ENCODE measurements around the gene NUP188. TPM values are rescaled to one million over a fixed set of nuclear protein-coding genes. Genes with fewer than 3 reads are reported as not detected.

Gene NUP188, protein sequence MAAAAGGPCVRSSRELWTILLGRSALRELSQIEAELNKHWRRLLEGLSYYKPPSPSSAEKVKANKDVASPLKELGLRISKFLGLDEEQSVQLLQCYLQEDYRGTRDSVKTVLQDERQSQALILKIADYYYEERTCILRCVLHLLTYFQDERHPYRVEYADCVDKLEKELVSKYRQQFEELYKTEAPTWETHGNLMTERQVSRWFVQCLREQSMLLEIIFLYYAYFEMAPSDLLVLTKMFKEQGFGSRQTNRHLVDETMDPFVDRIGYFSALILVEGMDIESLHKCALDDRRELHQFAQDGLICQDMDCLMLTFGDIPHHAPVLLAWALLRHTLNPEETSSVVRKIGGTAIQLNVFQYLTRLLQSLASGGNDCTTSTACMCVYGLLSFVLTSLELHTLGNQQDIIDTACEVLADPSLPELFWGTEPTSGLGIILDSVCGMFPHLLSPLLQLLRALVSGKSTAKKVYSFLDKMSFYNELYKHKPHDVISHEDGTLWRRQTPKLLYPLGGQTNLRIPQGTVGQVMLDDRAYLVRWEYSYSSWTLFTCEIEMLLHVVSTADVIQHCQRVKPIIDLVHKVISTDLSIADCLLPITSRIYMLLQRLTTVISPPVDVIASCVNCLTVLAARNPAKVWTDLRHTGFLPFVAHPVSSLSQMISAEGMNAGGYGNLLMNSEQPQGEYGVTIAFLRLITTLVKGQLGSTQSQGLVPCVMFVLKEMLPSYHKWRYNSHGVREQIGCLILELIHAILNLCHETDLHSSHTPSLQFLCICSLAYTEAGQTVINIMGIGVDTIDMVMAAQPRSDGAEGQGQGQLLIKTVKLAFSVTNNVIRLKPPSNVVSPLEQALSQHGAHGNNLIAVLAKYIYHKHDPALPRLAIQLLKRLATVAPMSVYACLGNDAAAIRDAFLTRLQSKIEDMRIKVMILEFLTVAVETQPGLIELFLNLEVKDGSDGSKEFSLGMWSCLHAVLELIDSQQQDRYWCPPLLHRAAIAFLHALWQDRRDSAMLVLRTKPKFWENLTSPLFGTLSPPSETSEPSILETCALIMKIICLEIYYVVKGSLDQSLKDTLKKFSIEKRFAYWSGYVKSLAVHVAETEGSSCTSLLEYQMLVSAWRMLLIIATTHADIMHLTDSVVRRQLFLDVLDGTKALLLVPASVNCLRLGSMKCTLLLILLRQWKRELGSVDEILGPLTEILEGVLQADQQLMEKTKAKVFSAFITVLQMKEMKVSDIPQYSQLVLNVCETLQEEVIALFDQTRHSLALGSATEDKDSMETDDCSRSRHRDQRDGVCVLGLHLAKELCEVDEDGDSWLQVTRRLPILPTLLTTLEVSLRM (N-terminal part only)
- 100 to 1,000 TPM; 121 to 124 TPM for total RNA-seq

DNA sequence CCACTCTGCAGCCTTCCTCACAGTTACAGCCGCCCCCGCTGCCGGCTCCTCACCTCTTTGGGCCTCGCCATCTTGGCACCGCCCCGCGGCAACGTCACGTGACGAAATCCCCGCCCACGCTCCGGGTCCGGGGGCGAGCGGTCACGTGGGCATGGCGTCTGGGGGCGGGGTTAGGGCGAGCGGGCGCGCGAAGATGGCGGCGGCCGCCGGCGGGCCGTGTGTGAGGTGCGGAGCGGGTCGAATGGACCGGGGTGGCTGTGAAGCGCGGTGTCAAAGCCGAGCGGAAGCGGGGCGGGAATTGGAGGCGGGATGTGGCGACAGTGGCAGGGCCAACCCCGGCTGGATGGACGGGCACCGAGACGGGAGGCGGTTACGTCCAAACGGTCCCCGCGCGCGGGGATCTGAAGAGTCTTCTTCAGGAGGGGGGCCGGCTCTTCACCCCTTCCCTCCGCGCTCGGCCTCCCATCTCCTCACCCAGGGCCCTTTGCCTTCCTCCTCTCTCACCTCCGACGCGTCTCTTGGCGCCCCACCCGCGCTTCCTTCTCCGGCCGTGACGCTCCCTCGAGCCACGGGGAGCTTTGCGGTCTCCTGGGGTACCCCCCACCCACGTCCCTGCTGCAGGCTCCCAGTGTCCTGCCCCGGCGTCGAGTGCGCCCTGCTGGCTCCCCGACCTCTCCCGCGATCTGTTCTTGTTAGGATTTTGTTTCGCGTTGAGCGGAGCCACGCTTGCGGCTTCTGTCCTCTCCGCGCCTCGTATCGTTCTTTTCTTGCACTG, at the start of gene NUP188, which contains the start of gene DOLK:
TSS of gene NUP188 (plus strand) at position 173 of the 775 bp plus-strand sequence. CDS start at position 194, 21 bp downstream.
TSS of gene DOLK (minus strand) at position 77 of the 775 bp plus-strand sequence. CDS start 300 bp downstream, outside the sequence.
- H3K9me3 Mint-ChIP-seq = no peaks in the 10 kb centered on the region
- peaks cover 28% of the 10 kb centered on the region for H3K4me1 Mint-ChIP-seq (ENCODE audit: low read depth)
- H3K36me3 Mint-ChIP-seq = peaks cover 23% of the 10 kb centered on the region
- ChIA-PET CTCF (interaction anchor here (1.1 to 1.2 kb wide), 2 partner anchors 130 to 223 kb away, joined by 3 read pairs; partner anchors contain the start of gene ZDHHC12), POLR2A (interaction anchor here (0.7 to 1.4 kb wide), 7 partner anchors 46 to 223 kb away, joined by 3 to 6 read pairs (median 3); partner anchors contain the start of genes ENDOG and ZDHHC12)
- DNase-seq = peak; percentile 98
- no peaks in the 10 kb centered on the region for H3K27me3 Mint-ChIP-seq
- H3K27ac Mint-ChIP-seq = peak within 1 kb of the TSS; percentile 98
- intact Hi-C loops (cut with micrococcal nuclease) = loop anchor here (1.0 to 5.0 kb wide), 6 partner anchors 66 to 397 kb away; partner anchors contain the start of genes ENDOG, KYAT1, SET and SH3GLB2
- H3K4me3 Mint-ChIP-seq = peak within 1 kb of the TSS; percentile 98

DNA sequence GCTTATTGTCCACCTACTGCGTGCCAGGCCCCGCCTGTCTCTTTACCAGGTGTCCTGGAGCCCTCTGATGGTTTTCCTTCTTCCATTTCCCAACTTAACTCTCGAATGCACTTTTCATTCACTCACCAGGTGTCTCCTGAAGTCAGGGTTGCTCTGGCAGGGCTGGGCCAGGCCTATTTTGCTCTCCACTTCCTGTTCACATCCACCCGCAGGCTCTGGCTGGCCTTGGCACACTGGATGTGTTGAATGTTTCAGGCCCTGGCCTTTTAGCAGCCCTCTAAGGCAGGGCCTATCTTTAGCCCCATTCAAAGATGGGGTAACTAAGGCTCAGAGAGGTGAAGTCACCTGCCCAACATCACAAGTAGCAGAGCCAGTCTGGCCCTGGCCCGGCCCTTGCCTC, 49.1 kb upstream of the NUP188 start:
- no peaks in the 10 kb centered on the region for H3K27me3 Mint-ChIP-seq
- CTCF ChIA-PET = interaction anchor here (1.0 kb wide), 1 partner anchor 30 kb away, joined by 3 read pairs; no protein-coding TSS in a partner anchor
- H3K36me3 Mint-ChIP-seq = peaks cover 3% of the 10 kb centered on the region
- no peaks in the 10 kb centered on the region for H3K9me3 Mint-ChIP-seq
- peak; percentile 30 for DNase-seq
- POLR2A ChIA-PET = no interaction called here
- peaks cover 66% of the 10 kb centered on the region for H3K4me1 Mint-ChIP-seq (ENCODE audit: low read depth)
- H3K27ac Mint-ChIP-seq = peak overlapping the region; percentile 88
- no peak overlapping the region for H3K4me3 Mint-ChIP-seq
- intact Hi-C loops (cut with micrococcal nuclease) = no loop called here

DNA sequence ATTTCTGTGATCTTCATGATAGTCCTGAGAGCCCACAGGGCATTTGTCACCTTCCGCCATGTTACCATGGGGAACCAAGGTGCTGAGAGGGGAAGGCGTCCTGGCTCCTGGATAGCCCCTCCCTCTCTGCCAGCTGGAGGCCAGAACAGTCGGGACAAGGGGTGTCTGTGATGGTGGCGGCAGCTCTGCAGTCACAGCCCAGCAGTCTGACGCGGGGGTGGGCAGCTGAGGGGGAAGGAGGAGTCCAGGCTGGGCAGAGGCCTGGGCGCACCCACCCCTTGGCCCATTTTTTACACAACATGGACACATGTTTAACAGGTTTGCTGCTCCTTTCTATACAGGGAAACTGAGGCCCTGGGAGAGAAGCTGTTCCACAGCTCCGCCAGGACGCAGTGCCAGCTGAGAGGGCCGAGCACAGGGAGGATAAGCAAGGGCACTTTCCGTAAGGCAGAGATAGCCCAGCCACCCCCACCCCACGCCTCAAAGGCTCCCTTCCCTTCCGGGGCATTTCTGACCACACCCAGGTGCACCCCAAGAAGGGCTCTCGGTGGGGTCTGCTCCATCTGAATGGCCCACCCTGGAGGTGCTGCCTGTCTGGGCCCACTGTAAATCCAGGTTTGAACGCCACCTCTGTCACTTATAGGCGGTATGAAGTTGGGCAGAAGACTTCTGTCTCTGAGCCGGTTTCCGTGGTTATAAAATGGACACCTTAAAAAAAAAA, 48.5 kb upstream of the NUP188 start:
- peaks cover 70% of the 10 kb centered on the region for H3K4me1 Mint-ChIP-seq (ENCODE audit: low read depth)
- H3K36me3 Mint-ChIP-seq = peaks cover 2% of the 10 kb centered on the region
- peak overlapping the region; percentile 88 for H3K27ac Mint-ChIP-seq
- H3K4me3 Mint-ChIP-seq = peak overlapping the region; percentile 27
- ChIA-PET POLR2A (no interaction called here), CTCF (interaction anchor here (0.5 to 1.0 kb wide), 2 partner anchors 29 to 211 kb away, joined by 3 read pairs; no protein-coding TSS in a partner anchor)
- intact Hi-C loops (cut with micrococcal nuclease) = no loop called here
- no peak for DNase-seq
- no peaks in the 10 kb centered on the region for H3K27me3 Mint-ChIP-seq
- H3K9me3 Mint-ChIP-seq = no peaks in the 10 kb centered on the region

DNA sequence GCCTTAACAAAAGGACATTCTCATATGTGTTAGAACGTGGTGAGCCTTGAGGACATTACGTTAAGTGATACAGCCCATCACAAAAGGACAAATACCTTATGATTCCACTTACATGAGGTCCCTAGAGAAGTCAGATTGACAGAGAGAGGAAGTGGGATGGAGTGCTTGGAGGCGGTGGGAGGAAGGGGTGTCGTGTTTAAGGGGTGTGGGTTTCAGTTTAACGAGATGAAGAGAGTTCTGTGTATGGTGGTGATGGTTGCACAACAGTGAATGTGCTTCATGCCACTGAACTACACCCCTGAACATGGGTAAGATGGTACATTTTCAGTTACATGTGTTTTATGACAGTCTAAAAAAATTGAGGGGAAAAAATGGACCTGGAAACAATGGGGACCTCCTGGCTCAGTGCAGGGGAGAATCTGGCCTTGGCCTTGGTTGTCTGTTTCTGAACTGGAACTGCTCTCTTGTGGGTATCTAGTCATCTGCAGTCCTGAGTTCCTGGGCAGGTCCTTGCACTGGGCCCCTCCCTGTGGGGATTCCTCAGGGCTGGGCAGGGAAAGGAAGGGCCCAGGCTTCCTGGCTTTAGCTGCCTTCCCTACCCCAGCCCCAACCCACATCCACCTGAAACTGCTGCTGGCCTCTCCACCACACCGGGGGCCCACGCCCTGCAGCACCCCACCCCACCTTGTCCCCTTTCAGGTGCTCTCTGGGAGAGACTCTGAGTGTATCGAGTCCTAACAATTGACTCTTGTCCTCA, 47.8 kb upstream of the NUP188 start:
- peak; percentile 59 for DNase-seq

DNA sequence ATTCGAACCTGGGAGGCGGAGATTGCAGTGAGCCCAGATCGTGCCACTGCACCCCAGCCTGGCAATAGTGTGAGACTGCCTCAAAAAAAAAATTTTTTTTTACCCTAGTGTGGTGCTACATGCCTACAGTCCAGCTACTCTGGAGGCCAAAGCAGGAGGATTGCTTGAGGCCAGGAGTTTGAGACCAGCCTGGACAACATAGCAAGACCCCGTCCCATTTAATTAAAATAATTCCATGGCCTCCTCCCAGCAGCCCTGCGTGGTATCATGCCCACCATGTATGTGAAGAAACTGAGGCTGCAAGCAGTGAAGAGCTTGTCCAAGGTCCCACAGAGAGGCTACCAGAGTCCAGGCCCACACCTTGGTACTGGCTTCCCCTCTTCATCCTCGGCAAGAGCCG, 46.1 kb upstream of the NUP188 start:
- Mint-ChIP-seq H3K27ac (peak overlapping the region; percentile 83), H3K9me3 (no peaks in the 10 kb centered on the region), H3K4me1 (ENCODE audit: low read depth) (peaks cover 59% of the 10 kb centered on the region), H3K36me3 (peaks cover 2% of the 10 kb centered on the region), H3K27me3 (no peaks in the 10 kb centered on the region), H3K4me3 (no peak overlapping the region)
- intact Hi-C loops (cut with micrococcal nuclease) = no loop called here
- DNase-seq = no peak
- POLR2A ChIA-PET = interaction anchor here (0.7 to 1.9 kb wide), 3 partner anchors 20 to 239 kb away, joined by 3 to 7 read pairs (median 6); partner anchors contain the start of genes KYAT1, LRRC8A and NUP188
- CTCF ChIA-PET = no interaction called here

More for the DNA sequence above, 47.8 kb upstream of the NUP188 start:
- no peaks in the 10 kb centered on the region for H3K27me3 Mint-ChIP-seq
- no peaks in the 10 kb centered on the region for H3K9me3 Mint-ChIP-seq
- POLR2A ChIA-PET = interaction anchor here (1.0 to 1.9 kb wide), 2 partner anchors 18 to 79 kb away, joined by 3 to 7 read pairs; partner anchors contain the start of genes KYAT1 and LRRC8A
- intact Hi-C loops (cut with micrococcal nuclease) = no loop called here
- peak overlapping the region; percentile 27 for H3K4me3 Mint-ChIP-seq
- peaks cover 2% of the 10 kb centered on the region for H3K36me3 Mint-ChIP-seq
- H3K4me1 Mint-ChIP-seq (ENCODE audit: low read depth) = peaks cover 71% of the 10 kb centered on the region
- peak overlapping the region; percentile 88 for H3K27ac Mint-ChIP-seq
- CTCF ChIA-PET = interaction anchor here (0.5 to 1.2 kb wide), 2 partner anchors 28 to 212 kb away, joined by 3 to 4 read pairs; no protein-coding TSS in a partner anchor

DNA sequence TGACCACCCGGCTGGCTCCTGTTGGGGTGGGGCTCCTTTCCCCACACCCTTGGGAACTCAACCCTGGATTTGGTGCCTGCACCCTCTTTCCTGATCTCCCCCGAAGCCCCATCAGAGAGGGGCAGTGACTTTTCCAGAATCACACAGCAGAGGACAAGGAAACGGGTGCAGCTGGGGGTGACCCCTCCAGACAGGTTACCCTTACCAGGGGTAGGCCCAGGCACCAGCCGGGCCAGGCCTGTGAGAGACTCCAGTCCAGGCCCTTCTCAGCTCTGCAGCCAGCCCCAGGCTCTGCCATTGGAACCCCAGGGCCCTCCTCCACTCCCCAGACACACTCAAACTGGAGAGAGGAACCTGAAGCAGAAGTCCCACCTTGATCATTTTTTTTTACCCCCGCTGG, 45.7 kb upstream of the NUP188 start:
- ChIA-PET CTCF (no interaction called here), POLR2A (interaction anchor here (0.6 to 1.9 kb wide), 5 partner anchors 15 to 238 kb away, joined by 3 to 7 read pairs (median 3); partner anchors contain the start of genes KYAT1, LRRC8A and NUP188)
- Mint-ChIP-seq H3K4me3 (peak overlapping the region; percentile 48), H3K4me1 (ENCODE audit: low read depth) (peaks cover 62% of the 10 kb centered on the region), H3K27ac (peak overlapping the region; percentile 83), H3K36me3 (peaks cover 2% of the 10 kb centered on the region), H3K9me3 (no peaks in the 10 kb centered on the region), H3K27me3 (no peaks in the 10 kb centered on the region)
- no peak for DNase-seq
- intact Hi-C loops (cut with micrococcal nuclease) = loop anchor here (1.0 to 2.0 kb wide), 2 partner anchors 20 to 531 kb away; partner anchors contain the start of genes LRRC8A and URM1

DNA sequence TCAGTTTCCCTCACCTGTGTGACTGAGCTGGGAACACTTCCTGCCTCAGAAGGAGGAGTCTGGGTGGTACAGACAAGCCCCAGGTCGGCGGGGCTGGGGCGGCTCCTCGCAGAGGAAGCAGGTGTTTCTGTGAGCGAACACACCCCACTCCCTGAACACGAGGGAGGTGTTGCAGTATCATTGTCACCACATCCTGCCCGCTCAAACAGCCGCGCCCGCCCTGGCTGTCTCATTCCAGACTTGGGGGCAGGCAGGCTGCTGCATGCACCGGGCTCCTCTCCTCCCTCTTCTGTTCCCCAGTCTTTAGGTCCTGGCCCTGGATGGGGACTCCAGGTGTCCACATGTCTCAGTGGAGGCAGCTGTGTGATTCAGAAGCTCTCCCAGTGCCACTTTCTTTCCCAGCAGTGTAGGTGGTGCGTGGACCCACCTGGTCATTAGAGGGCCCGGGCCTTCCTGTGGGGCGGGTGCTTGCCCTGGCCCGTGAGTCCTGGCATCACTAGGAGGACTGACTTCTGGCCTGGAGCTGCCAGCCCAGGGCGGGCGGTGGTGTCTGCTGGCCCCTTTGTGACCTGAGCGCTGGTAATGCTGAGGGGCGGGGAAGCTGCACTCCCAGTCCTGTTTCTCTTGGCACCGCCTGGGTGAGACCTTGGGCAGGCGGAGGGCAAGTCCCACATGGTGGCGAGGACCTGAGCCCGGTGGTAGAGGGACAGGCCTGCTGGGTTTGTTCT, 45.0 kb upstream of the NUP188 start:
- no peaks in the 10 kb centered on the region for H3K9me3 Mint-ChIP-seq
- ChIA-PET CTCF (no interaction called here), POLR2A (interaction anchor here (0.6 to 1.0 kb wide), 4 partner anchors 16 to 229 kb away, joined by 3 to 6 read pairs (median 3); partner anchors contain the start of genes KYAT1 and NUP188)
- DNase-seq = peak; percentile 92
- H3K27ac Mint-ChIP-seq = peak overlapping the region; percentile 83
- H3K36me3 Mint-ChIP-seq = peaks cover 4% of the 10 kb centered on the region
- H3K4me1 Mint-ChIP-seq (ENCODE audit: low read depth) = peaks cover 62% of the 10 kb centered on the region
- no peaks in the 10 kb centered on the region for H3K27me3 Mint-ChIP-seq
- intact Hi-C loops (cut with micrococcal nuclease) = loop anchor here (1.0 to 2.0 kb wide), 2 partner anchors 20 to 532 kb away; partner anchors contain the start of genes LRRC8A and URM1
- H3K4me3 Mint-ChIP-seq = peak overlapping the region; percentile 48

DNA sequence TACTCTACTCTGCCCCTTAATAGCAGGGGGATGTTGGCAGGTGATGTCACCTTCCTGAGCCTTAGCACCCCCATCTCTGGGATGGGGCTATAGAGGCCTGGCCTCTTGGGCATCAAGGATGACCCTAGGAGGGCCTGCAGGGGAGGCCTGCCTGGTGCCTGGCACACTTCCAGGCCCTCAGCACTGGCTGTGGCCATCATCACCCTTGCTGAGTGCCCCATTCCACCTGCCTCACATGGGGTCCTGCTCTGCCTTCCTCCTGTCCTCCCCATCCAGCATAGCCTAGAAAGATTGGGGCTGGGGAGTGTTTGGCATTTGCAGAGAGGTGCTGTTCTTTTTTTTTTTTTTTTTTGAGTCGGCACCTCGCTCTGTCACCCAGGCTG, 44.4 kb upstream of the NUP188 start:
- Mint-ChIP-seq H3K4me1 (ENCODE audit: low read depth) (peaks cover 57% of the 10 kb centered on the region), H3K9me3 (no peaks in the 10 kb centered on the region), H3K27me3 (no peaks in the 10 kb centered on the region), H3K36me3 (peaks cover 8% of the 10 kb centered on the region), H3K4me3 (no peak overlapping the region), H3K27ac (peak overlapping the region; percentile 83)
- ChIA-PET POLR2A (interaction anchor here (0.8 kb wide), 1 partner anchor 22 kb away, joined by 3 read pairs; the partner anchor contains the start of gene KYAT1), CTCF (no interaction called here)
- intact Hi-C loops (cut with micrococcal nuclease) = loop anchor here (2.0 kb wide), 1 partner anchor 532 kb away; the partner anchor contains the start of gene URM1
- no peak for DNase-seq

Data from activated CD4-positive, alpha-beta memory T cell treated with anti-CD3 and anti-CD28 coated beads for 36 hours (primary cell).